ENCODE data around the gene SLC35F1. TPM values are rescaled to one million over a fixed set of nuclear protein-coding genes. Genes with fewer than 3 reads are reported as not detected.

The SLC35F1 gene
- total and polyA plus RNA-seq, 9 of the 15 experiments (the other 6 are each of a cell fraction or from before 2014, with no cell fraction given), result 0.03 to 0.06 TPM; not detected in 7

- CTCF ChIA-PET (ENCODE audit: low intra/inter-chr PET ratio), result no interaction called here
- no peak overlapping the region for H3K9ac ChIP-seq (ENCODE audit: insufficient read depth in 1 of 2, low read depth in 2 of 2, low read length in 2 of 2)
- intact Hi-C loops (cut with micrococcal nuclease), result no loop called here
These were observed 1.4 kb downstream of the SLC35F1 start for GRCh38 chr6:117908246-117909068.

More at GRCh38 chr6:117908246-117909068, 1.4 kb downstream of the SLC35F1 start:
- no peaks in the 10 kb centered on the region for H4K20me1 ChIP-seq (replicated peaks; ENCODE audit: control insufficient read depth, insufficient read depth, low read length)
- no peak overlapping the region for H3K27ac ChIP-seq (ENCODE audit: extremely low read depth, low read depth, low read length)
- no TSS peak for BruUV-seq (replicated peaks)
- no peaks in the 10 kb centered on the region for H3K9me1 ChIP-seq (ENCODE audit: control insufficient read depth, insufficient read depth, low read length)
- H3K36me3 ChIP-seq (ENCODE audit: control insufficient read depth, insufficient read depth, low read length), result no peaks in the 10 kb centered on the region
- H2AFZ ChIP-seq (ENCODE audit: low read depth, low read length), result no peak overlapping the region
- in situ Hi-C loops (cut with MboI), result no loop called here
- TF ChIP-seq E2F4 (CRISPR knock-in tag; IDR thresholded peaks at IDR 0.05; ENCODE audit: low read depth) (no peak), ZNF311 (CRISPR knock-in tag; IDR thresholded peaks at IDR 0.05) (no peak), SAFB (IDR thresholded peaks at IDR 0.05; ENCODE audit: borderline replicate concordance, low read depth, low read length) (no peak), TAL1 (IDR thresholded peaks at IDR 0.05) (no peak)
- no peak for DNase-seq (ENCODE audit: extremely low read depth in 1 of 4, low spot score in 3 of 4)
- H3K4me1 ChIP-seq (replicated peaks in 1 of 2; ENCODE audit: control insufficient read depth in 2 of 2, insufficient read depth in 2 of 2, low read length in 2 of 2), result peaks cover 0 to 12% of the 10 kb centered on the region in 2 experiments; a peak in 2 of 5 replicates
- FAIRE-seq, result no peak
- 24% methylated on average over 25 of the region's 45 CpGs for WGBS (ENCODE audit: insufficient coverage, low coverage, missing lambda C conversion rate)
- H3K4me2 ChIP-seq (ENCODE audit: insufficient read depth, low read length), result no peak overlapping the region
- H3K4me3 ChIP-seq, result no peak overlapping the region
- no peaks in the 10 kb centered on the region for H3K9me3 ChIP-seq (replicated peaks; ENCODE audit: control insufficient read depth, insufficient read depth, low read depth, low read length)
- ATAC-seq, result no peak
- H3K79me2 ChIP-seq (ENCODE audit: control insufficient read depth, insufficient read depth, low read length), result no peaks in the 10 kb centered on the region
- no peaks in the 10 kb centered on the region for H3K27me3 ChIP-seq (ENCODE audit: control insufficient read depth in 2 of 2, insufficient read depth in 2 of 2, low read length in 2 of 2)
- POLR2A ChIA-PET, result no interaction called here
